Cardiac fibroblast (primary cell): Measurements from ENCODE around the gene SNX3.

ENCODE experiments used
- DNase-seq, 2 donors: peaks; one replicate each; pipeline versions ENCODE4 v3.0.0 to v3.0.0-alpha.2; 2010; ENCODE audit warnings: low read depth in 2 of 2
- H3K4me3 ChIP-seq, 2 donors: replicated peaks in 1 of 2; 1 replicate in 1 of 2; 2 replicates in 1 of 2; pipeline ENCODE4 v1.5.1; 2011; ENCODE audit warnings: low read depth in 2 of 2, low read length in 2 of 2, mild to moderate bottlenecking in 2 of 2, moderate library complexity in 1 of 2
- CTCF ChIP-seq: IDR thresholded peaks from one replicate; pipeline ENCODE4 v1.5.1; 2011; ENCODE audit warnings: low read depth, mild to moderate bottlenecking, low read length, inconsistent platforms

The SNX3 gene

GRCh38 chr6:108210556-108210955, 50.3 kb downstream of the SNX3 start:
- no peak for DNase-seq
- no peak overlapping the region for H3K4me3 ChIP-seq
- no peak for TF ChIP-seq CTCF

GRCh38 chr6:108209738-108210137, 51.1 kb downstream of the SNX3 start:
- H3K4me3 ChIP-seq: no peak overlapping the region
- TF ChIP-seq CTCF: no peak
- no peak for DNase-seq

GRCh38 chr6:108207013-108207412, 53.8 kb downstream of the SNX3 start:
- no peak for DNase-seq
- TF ChIP-seq CTCF: no peak
- H3K4me3 ChIP-seq: no peak overlapping the region

- DNase-seq: no peak
- H3K4me3 ChIP-seq: no peak overlapping the region
- TF ChIP-seq CTCF: no peak
Measured at GRCh38 chr6:108203189-108204112, 57.4 kb downstream of the SNX3 start.

GRCh38 chr6:108200631-108201030, 60.2 kb downstream of the SNX3 start:
- H3K4me3 ChIP-seq: no peak overlapping the region
- peak in 1 of 2 donors; percentile 40 for DNase-seq
- TF ChIP-seq CTCF: no peak

GRCh38 chr6:108200186-108200585, 60.7 kb downstream of the SNX3 start:
- no peak for TF ChIP-seq CTCF
- no peak overlapping the region for H3K4me3 ChIP-seq
- DNase-seq: no peak
